Left lung (tissue), 10 donors: ENCODE data around the gene NCBP3. TPM values are rescaled to one million over a fixed set of nuclear protein-coding genes. Genes with fewer than 3 reads are reported as not detected.
A peak's percentile ranks its signal among the peaks of the same experiment; 100 is the strongest.

Experiments
- ATAC-seq: fragments of 200-7000 bp; cut with Tn5 transposase; one replicate; pipeline ENCODE4 v1.9.1; 2020; ENCODE audit warnings: moderate library complexity
- DNase-seq, 4 donors: peaks; one replicate each; pipeline ENCODE4 v3.0.0-alpha.2; 2013 to 2020
- H3K27ac ChIP-seq, 2 donors: fragments of 200-600 bp; sonication (generic) in 1 of 2; one replicate each; pipeline versions ENCODE4 v1.5.0 to v1.8.0; 2020 to 2021
- H3K27me3 ChIP-seq, 2 donors: fragments of 200-600 bp; sonication (generic) in 1 of 2; one replicate each; pipeline versions ENCODE4 v1.5.0 to v1.8.0; 2020 to 2021
- H3K36me3 ChIP-seq, 2 donors: fragments of 200-600 bp; sonication (generic) in 1 of 2; one replicate each; pipeline versions ENCODE4 v1.5.0 to v1.8.0; 2020 to 2021
- H3K4me1 ChIP-seq, 2 donors: fragments of 200-600 bp; one replicate each; pipeline ENCODE4 v1.8.0; 2021
- H3K4me3 ChIP-seq, 2 donors: fragments of 200-600 bp; sonication (generic) in 1 of 2; one replicate each; pipeline versions ENCODE4 v1.5.0 to v1.8.0; 2020 to 2021; ENCODE audit warnings: mild to moderate bottlenecking in 1 of 2
- H3K9me3 ChIP-seq, 2 donors: fragments of 200-600 bp; sonication (generic) in 1 of 2; one replicate each; pipeline versions ENCODE4 v1.5.0 to v1.8.0; 2020 to 2021
- intact Hi-C, 2 donors: fragments of 100-400 bp; cut with DNase I; formaldehyde crosslinking; loops; one replicate each; pipeline versions ENCODE4 v1.11.2 to v1.14.2; 2022
- polyA plus RNA-seq, 6 donors: library from polyadenylated mRNA; unstranded; fragments of 120-200 nt; gene quantifications; one replicate each; pipeline ENCODE4 v1.2.1, GENCODE V29; 2013; ENCODE audit not compliant: insufficient read length in 6 of 6
- total RNA-seq, 2 donors: library from RNA; stranded (reverse); fragmentation: NEBNext Ultra II Directional; extraction: Animal tissue kit (Norgen Biotek cat#: 25700); gene quantifications; one replicate each; pipeline ENCODE4 v1.2.1, GENCODE V29; 2021
- TF ChIP-seq, protein P1 (sequence below), 2 donors: fragments of 200-600 bp; sonication (generic) in 1 of 2; IDR thresholded peaks; one replicate each; pipeline versions ENCODE4 v1.5.0 to v1.8.0; 2021; ENCODE audit warnings: antibody characterized with exemption in 2 of 2
- donor health status: DM: no; HTN: yes; CAD: no.
- donor health status: DM: no; HTN: no; CAD: no.

NCBP3 gene
- total and polyA plus RNA-seq, 8 donors, result 30.6 to 112 (median 104) TPM

GRCh38 chr17:3801792-3802191 is 44.3 kb downstream of the NCBP3 start:
- DNase-seq, result no peak
- H3K4me1 ChIP-seq, result peaks cover 0 to 62% of the 10 kb centered on the region in 2 donors
- intact Hi-C loops, result no loop called here
- TF ChIP-seq, protein P1, sequence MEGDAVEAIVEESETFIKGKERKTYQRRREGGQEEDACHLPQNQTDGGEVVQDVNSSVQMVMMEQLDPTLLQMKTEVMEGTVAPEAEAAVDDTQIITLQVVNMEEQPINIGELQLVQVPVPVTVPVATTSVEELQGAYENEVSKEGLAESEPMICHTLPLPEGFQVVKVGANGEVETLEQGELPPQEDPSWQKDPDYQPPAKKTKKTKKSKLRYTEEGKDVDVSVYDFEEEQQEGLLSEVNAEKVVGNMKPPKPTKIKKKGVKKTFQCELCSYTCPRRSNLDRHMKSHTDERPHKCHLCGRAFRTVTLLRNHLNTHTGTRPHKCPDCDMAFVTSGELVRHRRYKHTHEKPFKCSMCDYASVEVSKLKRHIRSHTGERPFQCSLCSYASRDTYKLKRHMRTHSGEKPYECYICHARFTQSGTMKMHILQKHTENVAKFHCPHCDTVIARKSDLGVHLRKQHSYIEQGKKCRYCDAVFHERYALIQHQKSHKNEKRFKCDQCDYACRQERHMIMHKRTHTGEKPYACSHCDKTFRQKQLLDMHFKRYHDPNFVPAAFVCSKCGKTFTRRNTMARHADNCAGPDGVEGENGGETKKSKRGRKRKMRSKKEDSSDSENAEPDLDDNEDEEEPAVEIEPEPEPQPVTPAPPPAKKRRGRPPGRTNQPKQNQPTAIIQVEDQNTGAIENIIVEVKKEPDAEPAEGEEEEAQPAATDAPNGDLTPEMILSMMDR (IDR thresholded peaks at IDR 0.05), result no peak
- peak overlapping the region in 1 of 2 donors; percentile 79 for H3K27ac ChIP-seq
- no peak overlapping the region for H3K4me3 ChIP-seq
- peaks cover 0 to 10% of the 10 kb centered on the region in 2 donors for H3K36me3 ChIP-seq
- no peaks in the 10 kb centered on the region for H3K9me3 ChIP-seq
- no peaks in the 10 kb centered on the region for H3K27me3 ChIP-seq
- ATAC-seq, result no peak

DNA sequence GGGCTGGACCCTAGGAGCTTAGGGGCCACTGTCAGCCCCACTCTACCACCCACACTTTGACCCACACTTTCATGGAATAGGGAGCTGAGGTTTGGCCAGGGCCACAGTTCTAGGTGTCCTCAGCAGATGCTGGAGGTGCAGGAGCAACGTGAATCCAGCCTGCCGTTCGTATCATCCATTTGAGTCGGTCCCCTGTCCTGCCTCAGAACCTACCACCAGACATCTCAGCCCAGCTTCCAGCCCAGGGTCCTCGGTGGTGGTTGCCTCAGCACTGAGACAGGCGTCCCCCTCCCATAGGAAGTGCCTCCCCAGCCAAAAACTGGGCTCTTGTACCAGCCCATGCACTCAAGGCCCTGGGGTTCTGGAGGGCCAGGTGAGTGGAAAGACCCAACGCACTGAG is 44.7 kb downstream of the NCBP3 start:
- H3K36me3 ChIP-seq, result peaks cover 0 to 5% of the 10 kb centered on the region in 2 donors
- peaks cover 0 to 62% of the 10 kb centered on the region in 2 donors for H3K4me1 ChIP-seq
- DNase-seq, result no peak
- no peak overlapping the region for H3K27ac ChIP-seq
- intact Hi-C loops, result no loop called here
- TF ChIP-seq, protein P1 (IDR thresholded peaks at IDR 0.05), result no peak
- no peaks in the 10 kb centered on the region for H3K9me3 ChIP-seq
- no peak overlapping the region for H3K4me3 ChIP-seq
- H3K27me3 ChIP-seq, result no peaks in the 10 kb centered on the region
- ATAC-seq, result no peak

- no peaks in the 10 kb centered on the region for H3K27me3 ChIP-seq
- H3K4me1 ChIP-seq, result peaks cover 0 to 62% of the 10 kb centered on the region in 2 donors
- no peak for ATAC-seq
- DNase-seq, result peak in 1 of 4 donors; percentile 15
- H3K27ac ChIP-seq, result peak within 1 kb of the TSS in 1 of 2 donors; percentile 79
- H3K36me3 ChIP-seq, result no peaks in the 10 kb centered on the region
- no peaks in the 10 kb centered on the region for H3K9me3 ChIP-seq
- no peak within 1 kb of the TSS for H3K4me3 ChIP-seq
- TF ChIP-seq, protein P1 (IDR thresholded peaks at IDR 0.05), result no peak
- intact Hi-C loops, result no loop called here
Observed at GRCh38 chr17:3800362-3801271, 45.4 kb downstream of the NCBP3 start, which contains the start of gene ITGAE. Gene ITGAE (minus strand): TSS chr17:3801188. CDS start chr17:3801144, 44 bp downstream.

DNA sequence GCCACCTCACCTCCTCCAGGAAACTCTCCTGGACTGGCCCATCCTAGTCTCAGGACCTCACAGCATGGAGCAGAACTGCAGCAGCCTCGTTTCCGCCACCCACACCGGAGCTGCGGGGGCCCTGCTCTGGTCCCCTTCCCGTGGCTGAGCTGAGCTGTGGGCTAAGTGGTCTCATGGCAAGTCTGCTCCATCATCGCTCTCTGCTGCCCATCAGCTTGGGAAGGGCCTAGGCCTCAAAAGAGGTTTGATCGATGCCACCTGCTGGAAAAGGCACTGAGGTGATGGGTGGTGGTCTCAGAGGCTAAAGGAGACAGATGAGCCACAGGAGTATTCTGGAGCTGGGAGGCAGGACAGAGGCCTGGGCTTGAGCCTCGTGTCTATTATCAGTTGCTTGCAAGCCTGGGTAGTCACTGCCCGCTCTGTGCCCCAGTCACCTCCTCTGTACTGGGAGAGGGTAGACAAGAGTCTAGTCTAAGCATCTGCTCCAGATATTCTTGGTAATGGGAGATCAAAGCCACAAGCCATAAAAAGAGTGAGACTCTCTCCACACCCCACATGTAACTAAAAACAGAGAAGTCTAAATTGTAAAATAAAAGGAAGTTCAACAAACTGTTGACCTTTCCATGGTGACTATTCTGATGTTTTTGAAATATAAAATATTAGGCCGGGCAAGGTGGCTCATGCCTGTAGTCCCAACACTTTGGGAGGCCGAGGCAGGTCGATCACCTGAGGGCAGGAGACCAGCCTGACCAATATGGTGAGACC is 46.7 kb downstream of the NCBP3 start:
- Histone ChIP-seq H3K4me3 (no peak overlapping the region), H3K36me3 (no peaks in the 10 kb centered on the region), H3K27ac (peak overlapping the region in 1 of 2 donors; percentile 41), H3K9me3 (no peaks in the 10 kb centered on the region), H3K27me3 (no peaks in the 10 kb centered on the region), H3K4me1 (peaks cover 0 to 62% of the 10 kb centered on the region in 2 donors)
- intact Hi-C loops, result no loop called here
- TF ChIP-seq, protein P1 (IDR thresholded peaks at IDR 0.05), result no peak
- ATAC-seq (no peak), DNase-seq (no peak)
